GM10266 (cell line): ENCODE results near the gene RPA1.

ENCODE experiments used
- DNase-seq: peaks from one replicate; pipeline ENCODE4 v3.0.0; 2012; ENCODE audit errors: extremely low spot score
- CTCF ChIP-seq: IDR thresholded peaks from 2 replicates; pipeline ENCODE4 v1.5.1; 2012; ENCODE audit warnings: mild to moderate bottlenecking, low read depth; ENCODE audit not compliant: control insufficient read depth, insufficient read depth; ENCODE audit errors: missing control alignments

The RPA1 gene

GRCh38 chr17:1948517-1948825 lies 118.7 kb downstream of the RPA1 start:
- TF ChIP-seq CTCF, result no peak
- DNase-seq, result no peak
